NCI-H2196 (cell line): ENCODE data around the gene PIGV.
"Not testable (repeated sequence)": the region's sequence is repeated elsewhere in the genome, so short reads cannot be mapped to it uniquely, and the experiment has no call there.

Experiments
- DNase-seq: peaks from one replicate; lab custom pipeline; 2025; ENCODE audit not compliant: unreplicated experiment; lab: John Stamatoyannopoulos, UW

PIGV gene

DNA sequence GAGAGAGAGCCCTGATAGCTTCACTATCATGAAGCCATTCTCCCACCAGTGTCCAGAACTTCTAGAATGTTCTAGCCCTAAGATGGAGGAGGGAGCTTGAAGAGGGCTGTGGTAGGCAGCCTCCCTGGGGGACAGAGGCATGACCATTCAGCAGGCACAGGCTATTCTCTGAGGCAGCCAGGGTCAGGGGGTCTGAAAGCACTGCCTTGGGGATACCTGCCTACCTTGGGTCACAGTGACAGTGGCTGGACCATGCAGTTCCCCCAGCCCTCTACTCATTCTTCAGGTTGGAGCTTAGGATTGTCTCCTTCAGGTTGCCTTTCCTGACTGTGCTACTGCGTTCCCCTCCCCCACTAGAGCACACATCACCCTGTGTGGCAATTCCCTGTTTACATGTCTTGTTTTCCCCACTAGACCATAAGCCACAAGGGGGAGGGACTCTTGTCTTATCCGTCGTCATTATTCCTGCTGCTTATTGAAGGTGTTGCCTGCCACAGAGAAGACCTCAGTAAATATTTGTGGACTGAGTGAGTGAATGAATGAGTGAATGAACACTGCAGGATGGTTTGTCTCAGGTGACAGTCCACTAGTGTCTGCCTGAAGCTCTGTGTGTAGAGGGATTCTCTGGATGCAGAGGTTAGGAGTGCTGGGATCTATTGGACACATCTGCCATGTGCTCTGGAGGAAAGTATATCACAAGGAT is 43.9 kb downstream of the PIGV start:
- no peak for DNase-seq

DNA sequence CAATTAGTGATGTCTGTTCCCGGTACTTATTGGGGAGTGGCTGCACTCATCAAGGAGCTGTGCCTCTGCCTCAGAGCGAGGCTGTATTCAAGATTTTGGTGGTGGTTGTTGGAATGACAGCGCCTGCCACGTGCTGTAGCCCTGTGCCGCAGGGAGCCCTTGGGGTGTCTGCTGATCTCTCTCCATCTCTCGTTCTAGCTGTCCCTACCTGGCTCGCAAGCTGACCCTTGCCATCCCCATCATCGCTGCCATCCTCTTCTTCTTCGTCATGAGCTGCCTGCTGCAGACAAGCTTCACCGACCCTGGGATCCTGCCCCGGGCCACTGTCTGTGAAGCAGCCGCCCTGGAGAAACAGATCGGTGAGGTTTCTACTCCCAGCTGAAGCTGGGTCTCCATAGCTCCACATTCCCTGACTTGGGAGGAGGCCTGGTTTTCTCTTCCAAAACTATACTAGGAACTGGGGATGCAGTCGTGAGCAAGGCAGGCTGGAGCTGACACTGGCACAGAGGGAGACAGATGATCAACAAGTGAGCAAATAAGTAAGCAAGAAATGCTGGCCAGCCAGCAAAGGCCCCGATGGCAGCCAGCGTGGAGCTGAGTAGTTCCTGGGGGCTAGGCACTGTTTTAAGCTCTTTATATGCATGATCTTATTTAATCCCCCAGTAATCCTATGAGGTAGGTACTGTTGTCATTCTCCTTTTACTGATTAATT is 44.7 kb downstream of the PIGV start:
- DNase-seq: no peak

DNA sequence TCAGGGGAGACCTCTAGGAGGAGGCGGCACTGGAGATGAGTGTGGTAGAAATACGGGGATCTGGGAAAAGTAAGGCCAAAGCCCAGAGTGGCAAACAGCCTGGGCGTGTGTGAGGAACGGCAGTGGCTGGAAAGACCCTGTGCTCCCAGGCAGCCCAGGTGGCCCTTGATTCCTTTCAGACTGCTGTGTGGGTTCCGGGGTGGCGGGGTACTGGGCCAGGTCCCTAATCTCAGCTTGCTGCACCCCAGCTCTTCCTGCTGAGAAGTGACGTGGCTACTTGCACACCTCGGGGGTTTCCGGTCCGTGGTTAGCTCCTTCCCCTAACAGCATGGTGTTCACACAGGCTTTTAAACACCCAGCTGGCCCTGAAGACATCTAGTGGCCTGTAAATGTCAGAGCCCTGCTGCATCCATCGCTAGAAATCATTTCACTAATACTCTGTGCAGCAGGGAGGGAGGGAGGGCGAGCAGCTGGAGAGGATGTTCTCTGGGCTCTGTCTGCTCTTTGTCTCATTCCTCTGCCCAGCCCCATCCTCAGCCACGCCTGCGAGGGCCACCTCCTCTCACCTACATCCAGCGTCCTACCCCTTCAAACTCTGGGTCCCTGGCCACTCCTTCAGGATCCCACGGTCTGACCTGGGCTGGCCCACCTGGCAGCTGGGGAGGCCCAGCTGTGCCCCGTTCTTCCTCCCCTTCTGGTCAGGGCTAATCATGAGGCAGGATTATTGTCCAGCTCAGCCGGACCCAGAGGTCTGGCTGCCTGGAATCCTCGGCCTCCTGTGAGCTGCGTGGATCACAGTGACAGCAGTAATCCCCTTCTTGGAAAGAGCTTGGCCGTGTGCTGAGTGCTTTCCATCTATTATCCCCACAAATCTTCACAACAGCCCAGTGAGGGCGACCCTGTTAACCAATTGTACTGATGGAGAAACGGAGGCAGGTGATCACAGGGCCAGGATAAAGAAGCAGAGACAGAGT is 46.0 kb downstream of the PIGV start:
- no peak for DNase-seq

DNA sequence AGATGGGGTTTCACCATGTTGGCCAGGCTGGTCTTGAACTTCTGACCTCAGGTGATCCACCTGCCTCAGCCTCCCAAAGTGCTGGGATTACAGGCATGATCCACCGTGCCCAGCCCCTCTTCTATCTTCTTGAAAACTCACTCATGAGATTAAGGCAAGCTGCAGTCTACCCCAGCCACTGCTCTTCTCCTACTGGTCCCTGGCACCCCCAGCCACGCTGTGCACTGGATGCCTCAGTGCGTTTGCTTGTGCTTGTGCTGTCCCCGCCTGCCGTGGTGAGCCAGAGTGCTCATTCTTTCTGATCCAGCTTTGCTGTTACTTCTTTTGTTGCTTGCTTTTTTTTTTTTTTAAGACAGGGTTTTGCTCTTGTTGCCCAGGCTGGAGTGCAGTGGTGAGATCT is 49.9 kb downstream of the PIGV start:
- DNase-seq: not testable (repeated sequence)

DNA sequence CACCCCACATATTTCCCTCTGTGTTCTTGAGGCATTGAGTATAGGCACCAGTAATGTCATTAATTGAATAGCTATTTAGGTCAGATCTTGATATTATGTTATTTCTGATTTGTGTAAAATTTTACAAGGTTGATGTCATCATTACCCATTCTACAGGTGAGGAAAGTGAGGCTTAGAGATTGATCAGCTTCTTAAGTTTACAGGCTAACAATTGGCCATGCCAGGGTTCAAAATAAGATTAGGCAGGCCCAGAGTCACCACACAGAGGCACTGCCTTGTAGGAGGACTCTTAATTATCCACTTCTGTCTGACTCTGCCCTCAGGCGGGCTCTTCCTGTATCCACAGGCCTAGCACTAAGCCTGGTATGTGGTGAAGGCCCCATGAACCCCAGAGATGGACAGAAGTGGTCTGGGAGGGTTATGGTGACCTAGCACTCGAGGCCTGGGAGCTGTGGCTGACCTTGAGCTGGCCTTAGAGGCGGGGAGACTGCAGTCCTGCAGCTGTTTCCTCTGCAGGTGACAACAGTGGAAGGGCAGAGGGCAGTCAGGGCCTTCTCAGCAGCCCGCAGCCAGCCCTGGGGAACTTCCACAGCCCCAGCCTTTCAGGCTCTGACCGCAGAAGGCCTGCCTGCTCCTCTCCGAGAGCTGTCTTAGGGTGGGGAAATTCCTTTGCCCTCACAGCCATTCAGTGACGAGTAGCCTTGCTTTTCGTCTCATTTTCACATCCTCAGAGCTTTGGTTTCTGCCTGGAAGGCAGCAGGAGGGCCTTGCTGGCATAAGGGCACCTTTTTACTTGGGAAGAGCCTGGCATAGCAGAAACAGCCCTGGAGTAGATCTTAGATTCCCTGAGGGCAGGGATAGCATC is 51.0 kb downstream of the PIGV start:
- no peak for DNase-seq

DNA sequence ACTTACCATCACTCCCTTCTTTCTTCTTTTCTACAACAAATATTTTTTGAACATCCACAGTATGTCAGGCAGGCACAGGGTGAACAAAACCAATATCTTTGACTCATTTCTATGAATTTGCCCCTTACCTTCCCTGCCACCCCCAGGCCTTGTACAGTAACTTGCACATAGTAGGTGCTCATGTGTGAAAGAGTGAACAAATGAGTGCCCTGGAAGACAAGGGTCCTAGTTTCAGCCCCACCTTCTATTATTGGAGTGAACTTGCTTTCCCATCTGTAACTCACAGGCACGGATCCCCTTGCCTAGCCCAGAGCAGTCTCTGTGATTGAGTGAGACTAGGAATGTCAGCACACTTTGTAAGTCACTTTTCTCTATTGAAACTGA is 51.6 kb downstream of the PIGV start:
- DNase-seq: no peak

DNA sequence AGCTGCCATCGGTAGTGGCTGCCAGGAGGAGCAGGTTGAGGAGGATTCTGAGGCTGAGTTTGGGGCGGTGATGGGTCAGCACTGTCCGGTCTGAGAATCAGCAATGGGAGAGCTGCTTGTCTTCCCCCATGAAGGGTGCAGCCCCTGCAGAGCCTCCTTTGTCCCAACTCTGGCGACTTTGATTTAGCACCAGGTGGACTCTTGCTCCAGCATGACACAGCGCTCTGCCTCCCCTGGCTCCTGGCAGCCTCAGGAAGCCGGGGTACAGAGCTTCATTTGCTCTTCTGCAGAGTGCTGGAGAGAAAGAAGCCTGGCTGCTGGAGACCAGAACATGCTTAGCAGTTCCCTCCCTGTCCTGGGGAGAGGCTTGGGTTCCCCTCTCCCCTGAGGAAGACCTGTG is 52.0 kb downstream of the PIGV start:
- no peak for DNase-seq

DNA sequence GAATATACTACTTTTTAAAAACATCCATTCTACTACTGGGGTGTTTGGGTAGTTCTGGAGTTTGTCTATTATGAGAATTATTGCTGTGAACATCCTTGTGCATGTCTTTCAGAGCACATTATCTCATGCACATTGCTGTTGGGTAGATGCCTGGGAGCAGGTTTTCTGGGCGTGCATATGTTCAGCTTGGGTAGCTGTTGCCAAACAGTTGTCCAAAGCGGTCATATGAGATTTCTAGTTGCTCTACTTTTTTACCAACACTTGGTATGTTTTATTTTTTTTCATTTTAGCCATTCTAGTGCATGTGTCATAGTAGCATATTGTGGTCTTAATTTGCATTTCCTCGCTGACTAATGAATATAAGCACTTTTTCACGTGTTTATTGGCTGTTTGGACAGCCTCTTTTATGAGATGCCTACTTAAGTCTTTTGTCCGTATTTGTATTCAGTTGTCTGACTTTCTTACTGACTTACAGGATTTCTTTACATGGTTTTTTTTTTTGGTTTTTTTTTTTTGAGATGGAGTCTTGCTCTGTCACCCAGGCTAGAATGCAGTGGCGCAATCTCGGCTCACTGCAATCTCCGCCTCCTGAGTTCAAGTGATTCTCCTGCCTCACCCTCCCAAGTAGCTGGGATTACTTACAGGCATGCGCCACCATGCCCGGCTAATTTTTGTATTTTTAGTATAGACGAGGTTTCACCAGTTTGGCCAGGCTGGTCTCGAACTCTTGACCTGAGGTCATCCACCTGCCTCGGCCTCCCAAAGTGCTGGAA is 56.9 kb downstream of the PIGV start:
- no peak for DNase-seq

DNA sequence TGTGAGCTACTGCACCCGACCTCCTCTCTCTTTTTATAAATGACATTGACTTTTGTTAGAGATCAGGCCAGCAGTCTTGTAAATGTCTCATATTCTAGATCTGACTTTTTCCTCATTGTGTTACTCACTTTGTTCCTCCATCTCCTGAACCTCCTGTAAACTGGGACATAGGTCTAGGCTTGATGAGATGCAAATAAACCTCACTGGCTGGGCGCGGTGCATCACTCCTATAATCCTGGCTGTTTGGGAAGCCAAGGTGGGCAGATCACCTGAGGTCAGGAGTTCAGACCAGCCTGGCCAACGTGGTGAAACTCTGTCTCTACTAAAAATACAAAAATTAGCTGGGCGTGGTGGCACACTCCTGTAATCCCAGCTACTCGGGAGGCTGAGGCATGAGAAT is 60.1 kb downstream of the PIGV start:
- not testable (repeated sequence) for DNase-seq
